Panc1 (cell line): Measurements from ENCODE around the gene AAK1. TPM values are rescaled to one million over a fixed set of nuclear protein-coding genes. Genes with fewer than 3 reads are reported as not detected.
A peak's percentile ranks its signal among the peaks of the same experiment; 100 is the strongest.

Source experiments
- ATAC-seq: fragments of 200-7000 bp; cut with Tn5 transposase; 2 replicates; pipeline ENCODE4 v1.9.1; 2020; ENCODE audit warnings: mild to moderate bottlenecking, moderate library complexity
- BruUV-seq: library from RNA; stranded (reverse); fragments of 400-500 nt; replicated peaks from 2 replicates; lab custom pipeline; 2021; lab: Mats Ljungman, UMichigan
- CTCF ChIA-PET: fragments of 300-600 bp; sonication (Branson Sonifier 250); formaldehyde crosslinking; loops from one replicate; lab custom pipeline; 2022; ENCODE audit warnings: antibody characterized with exemption; lab: Charles Lee
- POLR2A ChIA-PET: fragments of 300-600 bp; sonication (Branson Sonifier 250); formaldehyde crosslinking; loops from one replicate; lab custom pipeline; 2022; ENCODE audit warnings: antibody characterized with exemption; lab: Charles Lee
- DNase-seq: peaks from one replicate; pipeline ENCODE4 v3.0.0-alpha.2; 2010; ENCODE audit warnings: low read depth, low spot score
- H3K27ac ChIP-seq: 2 replicates; pipeline ENCODE4 v1.5.1; 2011; ENCODE audit warnings: mild to moderate bottlenecking, low read length, inconsistent platforms
- H3K27me3 ChIP-seq: fragments of 200-500 bp; sonication (Bioruptor generic); 2 replicates; pipeline ENCODE4 v1.6.0; 2014; ENCODE audit warnings: low read length, inconsistent platforms; ENCODE audit not compliant: control insufficient read depth, insufficient read depth
- H3K36me3 ChIP-seq: fragments of 200-500 bp; sonication (Bioruptor generic); 2 replicates; pipeline ENCODE4 v1.5.1; 2014; ENCODE audit warnings: inconsistent platforms, mild to moderate bottlenecking, low read length, moderate library complexity; ENCODE audit not compliant: control insufficient read depth, insufficient read depth
- H3K4me1 ChIP-seq: 2 replicates; pipeline ENCODE4 v1.5.1; 2011; ENCODE audit warnings: inconsistent platforms, mild to moderate bottlenecking, low read length, moderate library complexity; ENCODE audit not compliant: control insufficient read depth, insufficient read depth
- H3K4me3 ChIP-seq, 2 experiments: 2 replicates each; pipeline ENCODE4 v1.5.1; 2011 to 2012; ENCODE audit warnings: low read depth in 2 of 2, low read length in 2 of 2, mild to moderate bottlenecking in 2 of 2, inconsistent platforms in 1 of 2, moderate library complexity in 1 of 2
- H3K9me3 ChIP-seq: fragments of 200-500 bp; sonication (Bioruptor generic); 2 replicates; pipeline ENCODE4 v1.5.1; 2014; ENCODE audit warnings: low read depth, mild to moderate bottlenecking, inconsistent platforms, low read length, moderate library complexity; ENCODE audit not compliant: control insufficient read depth, insufficient read depth
- POLR2AphosphoS5 ChIP-seq: IDR thresholded peaks from 2 replicates; pipeline ENCODE4 v1.6.1; 2012; ENCODE audit warnings: mild to moderate bottlenecking, low read depth, low read length, moderate library complexity
- SIN3A ChIP-seq: IDR thresholded peaks from 2 replicates; pipeline ENCODE4 v1.6.1; 2012; ENCODE audit warnings: low read depth, mild to moderate bottlenecking, low read length, moderate library complexity, borderline replicate concordance; ENCODE audit not compliant: insufficient read depth
- TCF7L2 ChIP-seq: IDR thresholded peaks from 2 replicates; pipeline ENCODE4 v1.6.1; 2011; ENCODE audit warnings: mild to moderate bottlenecking, low read depth, low read length, inconsistent platforms
- in situ Hi-C: cut with HindIII; loops from 2 replicates; pipeline ENCODE4 v1.10.0; 2016; ENCODE audit warnings: low sequenced_read_pairs, low pct_unique_long_range_greater_than_20kb
- intact Hi-C: fragments of 100-400 bp; cut with micrococcal nuclease; formaldehyde crosslinking; loops from one replicate; pipeline ENCODE4 v1.10.0; 2022; ENCODE audit not compliant: unreplicated experiment
- total RNA-seq: library from RNA; stranded (reverse); gene quantifications from one replicate; pipeline ENCODE4 v1.2.1, GENCODE V29; 2021; ENCODE audit not compliant: unreplicated experiment
- TF ChIP-seq, protein P1 (sequence below): fragments of 450-650 bp; IDR thresholded peaks from 2 replicates; pipeline ENCODE4 v1.5.1; 2017; ENCODE audit warnings: mild to moderate bottlenecking
- TF ChIP-seq, protein P2 (sequence below), 2 experiments: IDR thresholded peaks; 2 replicates each; pipeline ENCODE4 v1.6.1; 2011 to 2012; ENCODE audit warnings: low read depth in 2 of 2, control low read depth in 1 of 2, low read length in 1 of 2, mild to moderate bottlenecking in 1 of 2, moderate library complexity in 1 of 2; ENCODE audit not compliant: insufficient read depth in 1 of 2

Gene AAK1
- total RNA-seq, 1 experiment from 2014 or later: 123 TPM

DNA sequence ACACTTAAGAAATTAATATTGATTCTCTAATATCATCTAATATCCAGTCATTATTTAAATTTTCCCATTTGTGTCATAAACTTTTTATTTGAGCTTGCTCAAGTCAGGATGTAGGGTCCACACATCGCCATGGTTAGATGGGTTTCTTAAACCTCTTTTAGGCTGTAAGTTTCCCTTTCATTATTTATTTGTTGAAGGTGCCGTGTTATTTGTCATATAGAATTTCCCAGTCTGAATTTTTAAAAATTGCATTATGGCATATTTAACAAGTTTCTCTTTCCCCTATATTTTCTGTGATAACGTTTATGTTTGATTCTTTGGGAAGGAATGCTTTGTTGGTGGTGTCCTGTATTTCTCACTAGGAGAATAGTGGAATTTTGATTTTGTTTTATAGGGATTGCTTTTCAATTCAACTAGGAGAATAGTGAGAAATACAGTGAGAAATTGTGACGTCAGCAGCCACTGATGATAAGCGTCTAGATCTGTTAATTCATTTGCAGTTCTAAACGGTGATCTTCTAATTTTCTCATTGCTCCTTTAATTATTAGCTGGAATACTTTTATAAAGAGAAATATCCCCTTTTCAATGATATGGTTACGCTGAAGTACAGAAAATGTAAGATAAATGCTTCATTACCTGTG lies 44.6 kb upstream of the AAK1 start:
- peak overlapping the region; percentile 32; the same call in 1 of the 2 replicates for H3K27ac ChIP-seq
- ChIA-PET POLR2A (no interaction called here), CTCF (no interaction called here)
- DNase-seq: no peak
- H3K27me3 ChIP-seq: no peaks in the 10 kb centered on the region
- H3K4me3 ChIP-seq: no peak overlapping the region
- BruUV-seq: no TSS peak
- ATAC-seq: no peak
- no peak for TF ChIP-seq SIN3A
- TF ChIP-seq TCF7L2: no peak
- TF ChIP-seq, protein P1, sequence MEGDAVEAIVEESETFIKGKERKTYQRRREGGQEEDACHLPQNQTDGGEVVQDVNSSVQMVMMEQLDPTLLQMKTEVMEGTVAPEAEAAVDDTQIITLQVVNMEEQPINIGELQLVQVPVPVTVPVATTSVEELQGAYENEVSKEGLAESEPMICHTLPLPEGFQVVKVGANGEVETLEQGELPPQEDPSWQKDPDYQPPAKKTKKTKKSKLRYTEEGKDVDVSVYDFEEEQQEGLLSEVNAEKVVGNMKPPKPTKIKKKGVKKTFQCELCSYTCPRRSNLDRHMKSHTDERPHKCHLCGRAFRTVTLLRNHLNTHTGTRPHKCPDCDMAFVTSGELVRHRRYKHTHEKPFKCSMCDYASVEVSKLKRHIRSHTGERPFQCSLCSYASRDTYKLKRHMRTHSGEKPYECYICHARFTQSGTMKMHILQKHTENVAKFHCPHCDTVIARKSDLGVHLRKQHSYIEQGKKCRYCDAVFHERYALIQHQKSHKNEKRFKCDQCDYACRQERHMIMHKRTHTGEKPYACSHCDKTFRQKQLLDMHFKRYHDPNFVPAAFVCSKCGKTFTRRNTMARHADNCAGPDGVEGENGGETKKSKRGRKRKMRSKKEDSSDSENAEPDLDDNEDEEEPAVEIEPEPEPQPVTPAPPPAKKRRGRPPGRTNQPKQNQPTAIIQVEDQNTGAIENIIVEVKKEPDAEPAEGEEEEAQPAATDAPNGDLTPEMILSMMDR: no peak
- TF ChIP-seq POLR2AphosphoS5: no peak
- TF ChIP-seq, protein P2, sequence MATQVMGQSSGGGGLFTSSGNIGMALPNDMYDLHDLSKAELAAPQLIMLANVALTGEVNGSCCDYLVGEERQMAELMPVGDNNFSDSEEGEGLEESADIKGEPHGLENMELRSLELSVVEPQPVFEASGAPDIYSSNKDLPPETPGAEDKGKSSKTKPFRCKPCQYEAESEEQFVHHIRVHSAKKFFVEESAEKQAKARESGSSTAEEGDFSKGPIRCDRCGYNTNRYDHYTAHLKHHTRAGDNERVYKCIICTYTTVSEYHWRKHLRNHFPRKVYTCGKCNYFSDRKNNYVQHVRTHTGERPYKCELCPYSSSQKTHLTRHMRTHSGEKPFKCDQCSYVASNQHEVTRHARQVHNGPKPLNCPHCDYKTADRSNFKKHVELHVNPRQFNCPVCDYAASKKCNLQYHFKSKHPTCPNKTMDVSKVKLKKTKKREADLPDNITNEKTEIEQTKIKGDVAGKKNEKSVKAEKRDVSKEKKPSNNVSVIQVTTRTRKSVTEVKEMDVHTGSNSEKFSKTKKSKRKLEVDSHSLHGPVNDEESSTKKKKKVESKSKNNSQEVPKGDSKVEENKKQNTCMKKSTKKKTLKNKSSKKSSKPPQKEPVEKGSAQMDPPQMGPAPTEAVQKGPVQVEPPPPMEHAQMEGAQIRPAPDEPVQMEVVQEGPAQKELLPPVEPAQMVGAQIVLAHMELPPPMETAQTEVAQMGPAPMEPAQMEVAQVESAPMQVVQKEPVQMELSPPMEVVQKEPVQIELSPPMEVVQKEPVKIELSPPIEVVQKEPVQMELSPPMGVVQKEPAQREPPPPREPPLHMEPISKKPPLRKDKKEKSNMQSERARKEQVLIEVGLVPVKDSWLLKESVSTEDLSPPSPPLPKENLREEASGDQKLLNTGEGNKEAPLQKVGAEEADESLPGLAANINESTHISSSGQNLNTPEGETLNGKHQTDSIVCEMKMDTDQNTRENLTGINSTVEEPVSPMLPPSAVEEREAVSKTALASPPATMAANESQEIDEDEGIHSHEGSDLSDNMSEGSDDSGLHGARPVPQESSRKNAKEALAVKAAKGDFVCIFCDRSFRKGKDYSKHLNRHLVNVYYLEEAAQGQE (IDR thresholded peaks at IDR 0.05; ENCODE audit: insufficient read depth in 1 of 2, low read depth in 2 of 2, low read length in 1 of 2): no peak
- in situ Hi-C loops (no loop called here), intact Hi-C loops (no loop called here)
- no peaks in the 10 kb centered on the region for H3K36me3 ChIP-seq
- no peaks in the 10 kb centered on the region for H3K9me3 ChIP-seq
- peaks cover 14% of the 10 kb centered on the region for H3K4me1 ChIP-seq

DNA sequence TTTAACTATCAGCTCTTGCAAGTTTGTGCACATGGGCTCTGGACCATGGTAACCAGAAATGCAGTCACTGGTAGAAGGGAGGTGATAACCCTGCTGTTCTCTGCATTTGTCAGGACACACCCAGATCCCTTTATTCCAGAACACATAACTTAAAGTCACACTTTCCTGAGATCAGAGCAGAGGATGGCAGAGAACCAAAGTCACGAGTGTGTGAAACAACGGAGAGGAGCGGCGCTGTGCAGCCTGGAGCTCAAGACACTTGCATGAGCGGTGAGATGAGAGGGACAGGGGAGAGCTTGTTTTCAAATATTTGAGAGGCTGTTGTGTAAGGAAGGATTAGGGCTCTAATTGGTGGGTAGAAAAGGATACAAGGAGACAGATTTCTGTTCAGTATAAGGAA lies 43.3 kb upstream of the AAK1 start:
- in situ Hi-C loops: no loop called here
- CTCF ChIA-PET: no interaction called here
- intact Hi-C loops: no loop called here
- Histone ChIP-seq H3K4me3 (no peak overlapping the region), H3K27ac (peak overlapping the region; percentile 3; the same call in 1 of the 2 replicates), H3K27me3 (no peaks in the 10 kb centered on the region), H3K9me3 (no peaks in the 10 kb centered on the region), H3K4me1 (peaks cover 16% of the 10 kb centered on the region), H3K36me3 (no peaks in the 10 kb centered on the region)
- 0 out of 2 replicates have a peak, but pooled peaks have one; percentile 40 for TF ChIP-seq TCF7L2
- TF ChIP-seq POLR2AphosphoS5: no peak
- no TSS peak for BruUV-seq
- ATAC-seq (peak; percentile 56; the same call in 1 of the 2 replicates), DNase-seq (no peak)
- POLR2A ChIA-PET: no interaction called here

DNA sequence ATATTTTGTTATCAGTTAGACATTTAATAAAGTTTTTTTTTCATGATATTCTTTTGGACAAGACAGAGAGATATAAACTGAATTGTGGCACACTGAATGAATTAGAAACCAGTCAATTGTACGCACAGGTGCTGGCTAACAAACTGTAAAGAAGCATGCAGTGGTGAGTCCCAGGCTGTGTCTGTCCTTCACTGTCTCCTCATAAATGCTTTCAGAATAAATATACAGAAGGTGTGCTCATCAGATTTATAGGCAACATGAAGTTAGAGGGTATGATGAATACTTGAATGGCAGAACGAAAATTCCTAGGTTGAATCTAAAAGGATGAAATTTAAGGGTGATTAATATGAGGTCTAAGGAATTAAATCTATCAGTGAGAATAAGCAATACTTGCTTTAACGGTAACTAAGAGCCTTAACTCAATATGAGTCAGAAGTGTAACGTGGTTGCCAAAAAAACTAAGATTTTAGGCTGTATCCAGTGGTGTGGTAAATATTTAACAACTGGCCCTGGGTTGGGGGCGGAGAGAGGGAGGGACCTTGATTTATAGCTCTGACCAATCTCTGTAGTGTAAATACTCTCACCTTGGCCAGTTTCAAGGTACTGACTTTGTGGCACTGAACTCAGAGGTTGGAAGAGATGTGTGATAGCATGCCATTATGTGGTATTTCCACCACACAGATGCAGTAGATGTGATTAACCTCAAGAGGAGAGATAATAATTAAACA lies 41.9 kb upstream of the AAK1 start:
- TF ChIP-seq POLR2AphosphoS5 (no peak), SIN3A (no peak)
- TF ChIP-seq, protein P2 (IDR thresholded peaks at IDR 0.05; ENCODE audit: insufficient read depth in 1 of 2, low read depth in 2 of 2, low read length in 1 of 2): no peak
- TF ChIP-seq, protein P1: no peak
- Histone ChIP-seq H3K36me3 (no peaks in the 10 kb centered on the region), H3K4me1 (peaks cover 16% of the 10 kb centered on the region), H3K27ac (peak overlapping the region; percentile 49), H3K9me3 (no peaks in the 10 kb centered on the region), H3K4me3 (no peak overlapping the region), H3K27me3 (no peaks in the 10 kb centered on the region)
- DNase-seq (no peak), ATAC-seq (no peak)
- ChIA-PET POLR2A (no interaction called here), CTCF (no interaction called here)
- BruUV-seq: no TSS peak
- in situ Hi-C loops (no loop called here), intact Hi-C loops (no loop called here)
